ENCODE results near the gene MAGEA4.

DNA sequence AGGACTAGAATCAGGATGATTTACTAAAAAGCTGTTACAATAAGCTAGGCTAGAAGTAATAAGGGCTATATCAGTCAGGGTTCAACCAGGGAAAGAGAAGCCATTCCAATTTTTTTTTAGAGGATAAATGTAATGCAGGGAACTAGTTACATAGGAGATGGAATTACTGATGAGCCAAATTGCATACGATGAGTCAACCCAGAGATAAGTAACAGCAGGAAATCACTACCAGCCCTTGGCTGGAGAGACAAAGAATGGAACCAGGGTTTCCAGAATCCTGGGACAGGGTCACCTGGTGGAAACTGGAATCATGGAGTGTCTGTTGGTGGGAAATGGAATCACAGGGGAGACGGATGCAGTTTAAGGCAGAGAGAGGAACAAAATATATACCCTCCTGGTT lies 13.1 kb upstream of the MAGEA4 start:
- TF ChIP-seq, protein P1, sequence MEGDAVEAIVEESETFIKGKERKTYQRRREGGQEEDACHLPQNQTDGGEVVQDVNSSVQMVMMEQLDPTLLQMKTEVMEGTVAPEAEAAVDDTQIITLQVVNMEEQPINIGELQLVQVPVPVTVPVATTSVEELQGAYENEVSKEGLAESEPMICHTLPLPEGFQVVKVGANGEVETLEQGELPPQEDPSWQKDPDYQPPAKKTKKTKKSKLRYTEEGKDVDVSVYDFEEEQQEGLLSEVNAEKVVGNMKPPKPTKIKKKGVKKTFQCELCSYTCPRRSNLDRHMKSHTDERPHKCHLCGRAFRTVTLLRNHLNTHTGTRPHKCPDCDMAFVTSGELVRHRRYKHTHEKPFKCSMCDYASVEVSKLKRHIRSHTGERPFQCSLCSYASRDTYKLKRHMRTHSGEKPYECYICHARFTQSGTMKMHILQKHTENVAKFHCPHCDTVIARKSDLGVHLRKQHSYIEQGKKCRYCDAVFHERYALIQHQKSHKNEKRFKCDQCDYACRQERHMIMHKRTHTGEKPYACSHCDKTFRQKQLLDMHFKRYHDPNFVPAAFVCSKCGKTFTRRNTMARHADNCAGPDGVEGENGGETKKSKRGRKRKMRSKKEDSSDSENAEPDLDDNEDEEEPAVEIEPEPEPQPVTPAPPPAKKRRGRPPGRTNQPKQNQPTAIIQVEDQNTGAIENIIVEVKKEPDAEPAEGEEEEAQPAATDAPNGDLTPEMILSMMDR (IDR thresholded peaks at IDR 0.05; ENCODE audit: borderline replicate concordance, extremely low read depth, low read length, poor library complexity, severe bottlenecking): no peak
- TF ChIP-seq EZH2 (IDR thresholded peaks at IDR 0.05; ENCODE audit: borderline replicate concordance, low read depth, low read length, severe bottlenecking): no peak

All from DND-41 (cell line).